Limb (tissue), 2 donors: Measurements from ENCODE around the gene TBX10.

Experiments used
- DNase-seq, 2 donors: peaks; one replicate each; pipeline ENCODE4 v3.0.0-alpha.2; 2016; ENCODE audit errors: extremely low spot score in 2 of 2

The TBX10 gene

DNA sequence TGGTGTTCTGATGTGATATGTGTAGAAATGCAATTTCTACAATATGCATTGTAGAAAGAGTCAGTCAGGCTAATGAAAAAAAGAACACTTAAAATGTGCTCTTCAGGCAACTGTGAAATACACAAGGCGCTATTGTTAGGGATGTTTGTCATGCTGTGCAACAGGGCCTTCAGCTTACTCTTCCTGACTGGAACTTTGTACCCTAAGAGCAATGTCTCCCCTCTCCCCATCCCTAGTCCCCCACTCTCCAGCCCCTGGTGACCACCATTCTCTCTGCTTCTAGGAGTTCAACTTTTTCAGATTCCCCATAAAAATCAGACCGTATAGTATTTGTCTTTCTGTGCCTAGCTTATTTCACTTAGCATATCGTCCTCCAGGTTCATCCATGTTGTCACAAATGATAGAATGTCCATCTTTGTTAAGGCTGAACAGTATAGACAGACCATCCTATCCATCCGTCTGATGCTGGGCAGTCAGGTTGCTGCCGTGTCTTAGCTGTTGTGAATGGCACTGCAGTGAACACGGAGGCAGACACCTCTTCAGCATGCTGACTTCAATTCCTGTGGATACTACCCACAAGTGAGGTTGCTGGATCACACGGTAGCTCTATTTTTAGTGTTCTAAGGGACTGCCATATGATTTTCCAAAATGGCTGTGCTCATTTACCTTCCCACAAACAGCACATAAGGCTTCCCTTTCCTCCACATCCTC is 22.2 kb downstream of the TBX10 start:
- no peak for DNase-seq

DNA sequence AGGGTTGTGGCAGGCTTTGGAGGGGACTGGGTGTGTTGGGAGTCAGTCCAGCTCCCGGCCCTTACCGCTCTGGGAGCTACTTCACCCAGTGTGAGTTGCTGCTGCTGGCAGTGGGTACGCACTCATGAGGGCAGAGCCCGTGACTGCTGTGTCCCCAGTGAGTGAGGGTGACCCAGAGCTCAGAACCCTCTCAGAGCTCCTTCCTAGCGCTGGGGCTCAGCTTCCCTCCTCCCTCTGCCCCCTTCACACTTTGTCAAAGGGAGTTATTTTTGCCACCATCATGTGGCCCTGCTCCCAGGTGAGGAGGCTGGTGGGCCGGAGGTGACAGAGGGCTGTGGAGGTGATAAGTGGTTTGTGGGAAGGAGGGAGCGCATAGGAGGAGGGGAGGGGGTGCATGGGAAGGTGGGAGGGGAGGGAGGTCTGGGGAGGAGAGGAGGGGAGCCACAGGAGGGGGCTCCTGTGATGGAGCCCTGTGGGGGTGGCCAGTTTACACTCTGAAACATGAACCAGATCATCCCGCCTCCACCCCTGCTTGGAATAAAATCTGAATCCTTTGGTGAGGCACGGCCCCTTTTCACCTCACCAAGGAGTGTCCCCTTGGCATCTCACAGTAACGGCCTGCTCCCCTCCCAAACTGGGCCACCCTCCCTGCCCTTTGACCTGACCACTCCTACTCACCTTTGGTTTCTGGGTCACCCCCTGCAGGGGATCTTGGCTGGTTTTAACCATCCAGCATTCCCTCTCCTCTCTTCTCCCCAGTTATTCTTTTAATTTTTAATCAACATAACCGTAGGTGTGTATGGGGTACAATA is 22.9 kb downstream of the TBX10 start:
- no peak for DNase-seq

DNA sequence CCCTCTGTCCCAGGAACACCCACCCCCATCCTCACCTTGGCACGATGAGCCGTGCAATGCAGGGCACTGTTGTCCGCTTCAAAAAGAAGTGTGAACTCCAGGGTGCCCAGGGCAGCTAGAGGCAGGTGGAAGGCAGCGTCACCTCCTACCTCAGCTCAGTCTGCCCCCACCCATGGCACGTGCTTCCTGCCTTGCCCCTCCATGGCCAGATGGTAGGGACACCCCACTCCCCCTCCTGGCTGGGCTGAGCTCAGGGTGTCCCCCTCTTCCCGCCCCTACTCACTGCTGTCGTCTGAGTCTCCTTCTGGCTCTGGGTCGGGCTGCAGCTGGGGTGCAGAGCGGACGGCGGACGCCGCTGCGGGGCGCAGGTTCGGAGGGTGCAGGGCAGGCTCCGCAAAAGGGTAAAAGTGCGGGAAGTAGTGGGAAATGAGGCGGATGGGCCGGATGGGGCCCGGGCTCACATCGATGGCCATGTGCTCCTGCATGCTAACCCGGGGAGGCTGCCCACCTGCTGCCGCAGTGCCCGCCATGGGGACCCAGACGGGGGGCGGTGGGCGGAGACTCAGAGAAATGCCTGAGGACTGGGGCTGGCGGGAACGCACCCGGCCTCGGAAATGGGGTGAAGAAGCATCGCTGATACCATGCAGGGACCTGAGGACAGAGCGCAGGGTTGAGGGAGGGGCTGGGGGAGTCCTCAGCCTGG is 23.7 kb downstream of the TBX10 start:
- peak in 1 of 2 donors; percentile 24 for DNase-seq

GRCh38 chr11:67614730-67615714 is 24.5 kb downstream of the TBX10 start:
- DNase-seq: peak in 1 of 2 donors; percentile 36

- peak; percentile 18 to 75 for DNase-seq
These were observed 25.4 kb downstream of the TBX10 start for GRCh38 chr11:67613960-67614715.

DNA sequence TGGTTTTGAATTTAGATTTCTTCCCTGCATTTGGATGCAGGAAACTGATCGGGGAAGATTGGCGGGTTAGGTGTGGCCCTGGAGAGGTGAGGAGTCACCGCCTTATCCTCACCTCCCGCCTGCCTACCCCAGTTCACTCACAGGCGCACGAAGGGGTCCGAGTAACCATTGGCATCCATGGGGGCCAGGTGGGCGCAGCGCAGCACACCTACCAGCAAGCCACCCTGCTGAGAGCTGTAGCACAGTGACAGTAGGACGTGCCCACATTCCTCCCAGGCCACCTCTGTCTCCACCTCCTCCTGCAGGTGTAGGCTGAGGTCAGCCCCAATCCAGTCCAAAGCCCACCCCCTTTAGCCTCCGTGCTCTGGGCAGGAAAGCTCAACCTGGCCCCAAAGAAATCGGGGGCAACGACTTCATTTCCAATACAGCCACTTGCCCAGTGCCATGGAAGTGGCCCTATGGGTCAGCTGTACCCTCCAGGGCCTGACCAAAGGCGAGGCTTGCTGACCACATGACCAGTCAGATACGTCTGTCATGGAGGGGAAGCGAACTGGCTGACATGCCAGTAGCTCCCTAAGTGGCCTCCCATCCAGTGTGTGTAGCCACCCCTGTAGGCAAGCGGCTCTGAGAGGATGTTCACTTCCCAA is 26.1 kb downstream of the TBX10 start:
- DNase-seq: no peak

DNA sequence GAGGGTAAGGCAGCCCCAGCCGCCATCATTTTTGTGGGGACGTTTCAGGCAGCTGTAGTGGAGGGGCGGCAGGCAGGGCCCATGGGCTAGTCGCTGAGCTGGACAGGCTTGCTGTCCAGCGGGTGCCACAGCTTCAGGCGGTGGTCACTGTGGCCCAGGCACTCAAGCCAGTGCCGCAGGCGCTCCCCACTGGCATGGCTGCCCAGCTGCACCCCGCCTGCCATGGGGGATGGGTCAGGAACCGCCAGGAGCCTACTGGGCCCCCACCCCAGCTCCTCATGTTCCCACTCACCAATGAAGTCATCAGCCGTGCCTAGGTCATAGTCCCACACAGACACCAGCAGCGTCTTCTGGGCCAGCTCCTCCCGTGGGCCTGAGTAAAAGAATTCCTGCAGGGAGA is 26.8 kb downstream of the TBX10 start:
- DNase-seq: no peak

DNA sequence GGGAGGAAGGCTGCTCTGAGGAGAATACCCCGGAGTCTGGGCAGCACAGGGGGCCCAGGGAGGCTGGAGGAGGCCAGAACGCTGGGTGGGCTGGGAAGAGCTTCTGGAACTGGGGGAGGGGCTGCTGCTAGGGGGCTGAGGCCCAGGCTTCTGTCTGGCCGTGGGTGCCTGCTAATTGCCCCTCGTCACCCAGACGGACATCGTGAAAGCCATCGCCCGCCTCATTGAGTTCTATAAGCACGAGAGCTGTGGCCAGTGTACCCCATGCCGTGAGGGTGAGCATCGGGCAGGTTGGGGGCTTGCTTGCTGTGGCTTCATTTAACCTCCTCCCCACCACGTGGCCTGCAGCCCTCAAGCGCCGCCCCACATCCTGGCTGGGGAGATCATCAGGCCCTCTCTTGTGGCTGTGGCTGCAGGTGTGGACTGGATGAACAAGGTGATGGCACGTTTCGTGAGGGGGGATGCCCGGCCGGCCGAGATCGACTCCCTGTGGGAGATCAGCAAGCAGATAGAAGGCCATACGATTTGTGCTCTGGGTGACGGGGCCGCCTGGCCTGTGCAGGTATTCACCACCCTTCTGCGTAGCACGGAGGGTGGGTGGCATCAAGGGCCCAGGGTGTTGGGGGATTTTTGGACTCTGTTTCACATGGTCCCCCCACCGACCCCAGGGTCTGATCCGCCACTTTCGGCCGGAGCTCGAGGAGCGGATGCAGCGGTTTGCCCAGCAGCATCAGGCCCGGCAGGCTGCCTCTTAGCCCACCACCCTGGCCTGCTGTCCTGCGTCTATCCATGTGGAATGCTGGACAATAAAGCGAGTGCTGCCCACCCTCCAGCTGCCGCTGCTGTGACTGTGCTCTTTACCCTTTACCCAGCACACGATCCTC is 27.6 kb downstream of the TBX10 start:
- no peak for DNase-seq

GRCh38 chr11:67611165-67611564 is 28.4 kb downstream of the TBX10 start:
- no peak for DNase-seq

DNA sequence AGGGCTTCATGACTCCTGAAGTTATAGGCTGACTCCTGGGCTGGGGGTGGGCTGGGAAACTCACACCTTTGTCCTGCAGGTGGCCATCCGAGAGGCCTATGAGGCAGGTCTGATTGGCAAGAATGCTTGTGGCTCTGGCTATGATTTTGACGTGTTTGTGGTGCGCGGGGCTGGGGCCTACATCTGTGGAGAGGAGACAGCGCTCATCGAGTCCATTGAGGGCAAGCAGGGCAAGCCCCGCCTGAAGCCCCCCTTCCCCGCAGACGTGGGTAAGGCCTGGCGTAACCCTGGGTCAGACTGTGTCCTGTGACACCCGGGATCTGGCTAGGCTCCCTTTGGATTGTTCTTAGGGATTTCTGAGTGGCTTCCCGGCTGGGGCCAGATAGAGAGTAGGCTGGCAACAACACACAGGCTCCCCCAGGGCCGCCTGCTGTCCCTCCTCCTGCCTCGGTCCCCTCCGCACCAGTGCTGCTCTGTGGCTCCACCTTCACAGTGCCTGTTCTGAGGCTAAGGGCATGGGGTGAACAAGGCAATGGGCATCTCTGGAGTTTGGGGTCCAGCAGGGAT is 29.2 kb downstream of the TBX10 start:
- no peak for DNase-seq

DNA sequence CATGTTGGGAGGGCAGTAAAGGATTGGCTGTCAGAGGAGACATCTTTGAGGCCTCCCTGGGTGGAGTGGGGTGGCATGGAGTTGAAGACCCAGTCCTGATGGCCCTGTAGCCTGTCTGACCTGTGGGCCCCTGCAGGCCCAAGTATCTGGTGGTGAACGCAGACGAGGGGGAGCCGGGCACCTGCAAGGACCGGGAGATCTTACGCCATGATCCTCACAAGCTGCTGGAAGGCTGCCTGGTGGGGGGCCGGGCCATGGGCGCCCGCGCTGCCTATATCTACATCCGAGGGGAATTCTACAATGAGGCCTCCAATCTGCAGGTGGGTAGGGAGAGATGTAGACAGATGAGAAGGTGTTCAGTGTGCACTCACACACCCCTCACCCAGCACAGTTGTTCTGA is 30.2 kb downstream of the TBX10 start:
- DNase-seq: no peak

DNA sequence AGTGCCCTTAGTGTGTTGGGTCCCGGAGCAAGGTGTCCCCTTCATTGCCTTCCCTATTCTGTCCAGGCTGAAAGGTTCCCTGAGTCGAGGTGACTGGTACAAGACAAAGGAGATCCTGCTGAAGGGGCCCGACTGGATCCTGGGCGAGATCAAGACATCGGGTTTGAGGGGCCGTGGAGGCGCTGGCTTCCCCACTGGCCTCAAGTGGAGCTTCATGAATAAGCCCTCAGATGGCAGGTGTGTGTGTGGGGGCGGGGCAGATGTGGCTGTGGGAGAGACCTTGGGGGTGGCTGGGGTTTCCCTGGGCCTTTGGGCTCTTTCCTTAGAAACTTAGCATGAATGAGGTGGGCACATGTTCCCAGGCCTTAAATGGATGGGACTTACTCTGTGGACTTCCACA is 31.1 kb downstream of the TBX10 start:
- DNase-seq: no peak

DNA sequence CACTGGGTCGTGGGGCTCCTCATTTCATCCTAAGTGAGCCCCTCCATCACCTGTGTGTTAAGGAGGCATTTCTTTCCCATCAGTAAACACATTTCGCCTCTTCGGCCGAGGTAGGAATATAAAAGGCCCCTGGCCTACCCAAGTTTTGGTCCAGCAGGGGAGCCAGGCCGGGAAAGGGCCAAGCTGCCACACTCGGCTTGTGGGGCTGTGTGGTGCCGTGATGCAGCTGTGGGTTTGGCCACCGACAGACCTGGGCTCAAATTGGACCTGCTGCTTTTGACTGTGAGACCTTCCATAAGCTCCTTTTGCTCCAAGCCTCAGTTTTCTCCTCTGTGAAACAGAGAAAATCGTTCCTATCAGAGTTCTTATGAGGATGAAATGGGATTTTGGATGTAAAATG is 32.1 kb downstream of the TBX10 start:
- DNase-seq: no peak

- peak; percentile 95 to 97 for DNase-seq
These were observed 32.9 kb downstream of the TBX10 start, which contains the start of gene NDUFV1 for GRCh38 chr11:67606492-67607295. Gene NDUFV1 (plus strand): TSS chr11:67606936. CDS start chr11:67607005, 69 bp downstream.

DNA sequence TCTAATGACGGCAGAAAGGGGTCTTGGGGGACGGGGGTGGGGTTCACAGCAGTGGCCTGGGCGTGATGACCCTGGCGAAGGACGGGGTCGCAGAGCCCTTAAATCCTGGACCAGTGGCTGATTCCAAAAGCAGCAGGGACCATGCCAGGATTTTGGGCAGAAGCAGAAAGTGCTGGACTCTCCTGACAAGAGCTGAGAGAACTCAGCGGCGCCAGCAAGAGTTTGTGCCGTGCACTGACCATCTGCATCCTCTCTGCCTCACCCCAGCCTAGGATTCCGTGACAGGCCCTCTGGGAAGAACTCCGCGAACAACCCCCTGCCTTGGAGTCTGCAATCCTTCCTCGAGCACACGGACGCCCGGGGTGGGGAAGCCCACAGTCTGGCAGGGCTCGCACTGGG is 33.5 kb downstream of the TBX10 start:
- DNase-seq: no peak

GRCh38 chr11:67605231-67606011 is 34.1 kb downstream of the TBX10 start:
- no peak for DNase-seq

GRCh38 chr11:67604815-67605214 is 34.7 kb downstream of the TBX10 start:
- DNase-seq: no peak
